GM18519 (cell line): ENCODE measurements around the gene POFUT1.
"Not testable (repeated sequence)": the region's sequence is repeated elsewhere in the genome, so short reads cannot be mapped to it uniquely, and the experiment has no call there.

Experiments used
- ATAC-seq: cut with Tn5 transposase; IDR thresholded peaks from one replicate; pipeline ENCODE4 v1.9.1; 2021; ENCODE audit warnings: mild to moderate bottlenecking, moderate library complexity; ENCODE audit not compliant: unreplicated experiment, low FRiP score

Gene POFUT1

GRCh38 chr20:32263398-32263954 is 55.8 kb downstream of the POFUT1 start:
- ATAC-seq, result no peak

DNA sequence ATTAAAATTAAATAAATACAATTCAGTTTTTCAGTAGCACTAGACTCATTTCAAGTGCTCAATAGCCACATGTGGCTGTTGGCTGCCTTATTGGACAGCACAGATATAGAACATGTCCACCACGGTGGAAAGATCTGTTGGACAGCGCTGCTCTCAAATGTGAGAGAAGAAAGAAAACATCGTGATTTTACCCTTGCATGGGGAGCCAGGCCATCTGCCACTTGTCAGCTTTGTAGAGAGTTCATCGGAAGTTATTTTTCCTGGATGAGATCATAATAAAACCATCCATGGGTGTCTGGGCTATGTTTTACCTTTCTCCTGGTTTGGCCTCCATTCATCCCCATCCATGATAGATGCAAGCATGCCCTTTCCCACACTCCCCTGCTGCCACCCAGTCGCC is 63.9 kb downstream of the POFUT1 start:
- ATAC-seq, result no peak

DNA sequence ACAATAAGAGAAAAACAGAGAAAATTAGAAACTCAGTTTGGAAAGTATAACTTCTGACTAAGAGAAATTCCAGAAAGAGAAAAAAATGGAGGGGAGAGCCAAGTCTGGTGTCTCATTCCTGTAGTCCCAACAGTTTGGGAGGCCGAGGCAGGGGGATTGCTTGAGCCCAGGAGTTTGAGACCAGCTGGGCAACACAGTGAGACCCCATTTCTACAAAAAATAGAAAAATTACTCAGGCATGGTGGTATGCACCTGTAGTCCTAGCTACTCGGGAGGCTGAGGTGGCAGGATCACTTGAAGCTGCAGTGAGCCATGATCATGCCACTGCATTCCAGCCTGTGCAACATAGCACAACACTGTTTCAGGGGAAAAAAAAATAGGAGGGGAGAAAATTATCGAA is 66.7 kb downstream of the POFUT1 start:
- ATAC-seq, result no peak

GRCh38 chr20:32275163-32275562 is 67.5 kb downstream of the POFUT1 start:
- not testable (repeated sequence) for ATAC-seq

GRCh38 chr20:32277361-32278198 is 69.9 kb downstream of the POFUT1 start, which contains the start of gene KIF3B:
TSS of gene KIF3B (plus strand) at chr20:32277651. CDS start at chr20:32309778, 32,127 bp downstream.
- peak; percentile 53 for ATAC-seq

DNA sequence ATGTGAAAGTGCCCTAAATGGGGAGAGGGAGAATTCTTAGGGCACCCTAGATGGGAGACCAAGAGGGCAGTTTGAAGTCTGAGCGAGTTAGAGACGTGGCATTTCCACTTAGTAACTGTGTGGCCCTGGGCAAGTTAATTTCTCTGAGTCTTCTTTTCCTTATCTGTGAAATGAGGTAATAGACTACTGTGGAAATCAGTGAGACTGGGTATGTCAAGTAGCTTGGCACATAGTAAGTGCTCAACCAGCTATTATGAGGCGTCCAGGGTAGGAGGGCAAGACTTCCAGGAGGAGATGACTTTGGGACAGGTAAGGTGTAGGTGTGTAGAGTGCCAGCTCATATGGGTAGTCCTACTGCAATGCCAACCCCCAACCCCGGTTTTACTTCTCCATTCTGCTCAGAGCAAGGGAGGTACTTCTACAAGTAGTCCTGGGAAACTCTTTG is 70.5 kb downstream of the POFUT1 start:
- peak; percentile 45 for ATAC-seq

- ATAC-seq, result no peak
These were observed 74.0 kb downstream of the POFUT1 start for GRCh38 chr20:32281711-32282110.

- no peak for ATAC-seq
These were observed 74.8 kb downstream of the POFUT1 start for GRCh38 chr20:32282461-32282860.

- ATAC-seq, result peak; percentile 25
These were observed 77.5 kb downstream of the POFUT1 start for GRCh38 chr20:32285082-32285620.

DNA sequence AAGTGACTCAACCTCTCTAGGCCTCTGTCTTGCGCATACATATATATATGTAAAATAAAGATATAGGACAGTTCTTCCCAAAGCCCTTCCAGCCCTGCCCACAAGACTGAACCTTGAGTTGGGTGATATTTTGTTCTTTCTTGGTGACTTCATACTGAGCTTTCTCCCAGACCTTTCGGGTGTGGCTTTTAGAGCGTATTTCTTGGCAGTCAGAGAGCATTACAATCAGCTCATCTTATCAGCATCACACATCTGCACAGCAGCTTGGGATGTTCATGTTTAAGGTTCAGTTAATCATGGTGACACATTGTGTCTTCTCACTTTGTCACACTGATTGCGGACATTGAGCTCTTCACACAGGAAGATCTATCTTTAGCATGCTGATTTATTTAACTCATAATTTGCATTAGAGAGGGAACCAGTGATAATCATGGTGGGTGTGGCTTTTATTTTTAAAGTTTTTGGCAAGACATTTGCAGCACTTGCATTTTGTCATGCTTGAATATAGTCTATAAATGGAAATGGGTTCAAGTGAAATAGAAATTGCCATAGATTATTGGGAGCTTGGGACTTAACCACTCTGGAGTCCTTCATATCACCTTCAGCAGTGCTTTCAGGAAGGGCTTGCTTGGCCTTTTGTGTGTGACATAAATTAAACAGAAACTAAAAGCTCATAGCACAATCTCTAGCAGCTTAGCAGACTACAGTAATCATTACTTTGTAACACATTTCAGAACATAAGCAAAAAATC is 78.1 kb downstream of the POFUT1 start:
- peak; percentile 69 for ATAC-seq

- no peak for ATAC-seq
These were observed 79.6 kb downstream of the POFUT1 start for GRCh38 chr20:32287231-32287638.
